Astrocyte (in vitro differentiated cells and primary cell): Measurements from ENCODE around the gene EFCC1. TPM values are rescaled to one million over a fixed set of nuclear protein-coding genes. Genes with fewer than 3 reads are reported as not detected.

ENCODE experiments used
- DNase-seq: peaks from one replicate; pipeline ENCODE4 v3.0.0-alpha.2; 2010; ENCODE audit warnings: low read depth
- FAIRE-seq: peaks from 2 replicates; lab custom pipeline; 2011; peaks lifted over from hg19 to GRCh38; lab: Jason Lieb, UNC
- H2AFZ ChIP-seq: 2 replicates; pipeline ENCODE4 v1.6.0; 2012; ENCODE audit warnings: low read depth, low read length, inconsistent platforms
- H3K27ac ChIP-seq: 2 replicates; pipeline ENCODE4 v1.5.1; 2011; ENCODE audit warnings: low read depth, low read length, inconsistent platforms
- H3K27me3 ChIP-seq: 2 replicates; pipeline ENCODE4 v1.6.0; 2011; ENCODE audit warnings: low read length, inconsistent platforms; ENCODE audit not compliant: insufficient read depth
- H3K36me3 ChIP-seq: 2 replicates; pipeline ENCODE4 v1.5.1; 2011; ENCODE audit warnings: low read length, inconsistent platforms; ENCODE audit not compliant: insufficient read depth
- H3K4me1 ChIP-seq: 2 replicates; pipeline ENCODE4 v1.5.1; 2011; ENCODE audit warnings: low read length, inconsistent platforms; ENCODE audit not compliant: insufficient read depth
- H3K4me2 ChIP-seq: 2 replicates; pipeline ENCODE4 v1.6.0; 2012; ENCODE audit warnings: low read length, inconsistent platforms
- H3K4me3 ChIP-seq: 2 replicates; pipeline ENCODE4 v1.5.1; 2011; ENCODE audit warnings: low read depth, mild to moderate bottlenecking, low read length, inconsistent platforms; ENCODE audit not compliant: insufficient read depth
- H3K79me2 ChIP-seq: 2 replicates; pipeline ENCODE4 v1.6.0; 2012; ENCODE audit warnings: mild to moderate bottlenecking, low read length, inconsistent platforms; ENCODE audit not compliant: insufficient read depth
- H3K9ac ChIP-seq: 2 replicates; pipeline ENCODE4 v1.6.0; 2012; ENCODE audit warnings: mild to moderate bottlenecking, low read length, inconsistent platforms
- H3K9me3 ChIP-seq: 2 replicates; pipeline ENCODE4 v1.5.1; 2012; ENCODE audit warnings: low read depth, mild to moderate bottlenecking, low read length, inconsistent platforms; ENCODE audit not compliant: insufficient read depth
- H4K20me1 ChIP-seq: 2 replicates; pipeline ENCODE4 v1.6.0; 2012; ENCODE audit warnings: low read length, inconsistent platforms; ENCODE audit not compliant: insufficient read depth
- H3K27ac Mint-ChIP-seq: one replicate; pipeline ENCODE4 v1.8.0; 2021; ENCODE audit warnings: mild to moderate bottlenecking, mixed read lengths; ENCODE audit not compliant: unreplicated experiment
- H3K27me3 Mint-ChIP-seq: one replicate; pipeline ENCODE4 v1.8.0; 2021; ENCODE audit warnings: low read depth, mixed read lengths; ENCODE audit not compliant: unreplicated experiment
- H3K36me3 Mint-ChIP-seq: one replicate; pipeline ENCODE4 v1.8.0; 2021; ENCODE audit warnings: low read depth, mixed read lengths; ENCODE audit not compliant: unreplicated experiment
- H3K4me1 Mint-ChIP-seq: one replicate; pipeline ENCODE4 v1.8.0; 2021; ENCODE audit warnings: low read depth, mixed read lengths; ENCODE audit not compliant: unreplicated experiment
- H3K4me3 Mint-ChIP-seq: one replicate; pipeline ENCODE4 v1.8.0; 2021; ENCODE audit warnings: mild to moderate bottlenecking, moderate library complexity, mixed read lengths; ENCODE audit not compliant: unreplicated experiment
- H3K9me3 Mint-ChIP-seq: one replicate; pipeline ENCODE4 v1.8.0; 2021; ENCODE audit warnings: mild to moderate bottlenecking, mixed read lengths; ENCODE audit not compliant: unreplicated experiment
- CTCF ChIP-seq: IDR thresholded peaks from 2 replicates; pipeline ENCODE4 v1.5.1; 2011; ENCODE audit warnings: low read depth, mild to moderate bottlenecking, inconsistent platforms, low read length, moderate library complexity; ENCODE audit not compliant: insufficient read depth
- EZH2 ChIP-seq: IDR thresholded peaks from 2 replicates; pipeline ENCODE4 v1.6.1; 2012; ENCODE audit warnings: mild to moderate bottlenecking, low read length, inconsistent platforms; ENCODE audit not compliant: insufficient read depth
- total RNA-seq: library from RNA; stranded (reverse); gene quantifications from 2 replicates; pipeline ENCODE4 v1.2.1, GENCODE V29; 2021

The EFCC1 gene
- total RNA-seq, 1 donor from 2014 or later = not detected

- DNase-seq (no peak), FAIRE-seq (no peak)
- H3K27me3 Mint-ChIP-seq = peaks cover 69% of the 10 kb centered on the region
- TF ChIP-seq EZH2 = peak; percentile 68
- no peak for TF ChIP-seq CTCF
- no peaks in the 10 kb centered on the region for H3K9me3 ChIP-seq
- peaks cover 4% of the 10 kb centered on the region for H3K4me1 Mint-ChIP-seq
- no peaks in the 10 kb centered on the region for H3K36me3 ChIP-seq
- no peak overlapping the region for H3K27ac Mint-ChIP-seq
- H3K4me3 Mint-ChIP-seq = no peak overlapping the region
- H4K20me1 ChIP-seq = peaks cover 7% of the 10 kb centered on the region
- H3K9me3 Mint-ChIP-seq = no peaks in the 10 kb centered on the region
- no peak overlapping the region for H3K9ac ChIP-seq
- peaks cover 68% of the 10 kb centered on the region for H3K27me3 ChIP-seq
- no peak overlapping the region for H3K4me2 ChIP-seq
- no peak overlapping the region for H3K27ac ChIP-seq
- no peaks in the 10 kb centered on the region for H3K79me2 ChIP-seq
- H2AFZ ChIP-seq = no peak overlapping the region
- peaks cover 2% of the 10 kb centered on the region for H3K4me1 ChIP-seq
- H3K4me3 ChIP-seq = no peak overlapping the region
- H3K36me3 Mint-ChIP-seq = no peaks in the 10 kb centered on the region
Observed at GRCh38 chr3:129003578-129004112, 2.5 kb downstream of the EFCC1 start.

- no peak overlapping the region for H3K9ac ChIP-seq
- H4K20me1 ChIP-seq = peaks cover 7% of the 10 kb centered on the region
- Mint-ChIP-seq H3K27ac (no peak overlapping the region), H3K4me3 (no peak overlapping the region), H3K36me3 (no peaks in the 10 kb centered on the region), H3K27me3 (peaks cover 77% of the 10 kb centered on the region), H3K4me1 (no peaks in the 10 kb centered on the region), H3K9me3 (no peaks in the 10 kb centered on the region)
- peaks cover 59% of the 10 kb centered on the region for H3K27me3 ChIP-seq
- no peaks in the 10 kb centered on the region for H3K9me3 ChIP-seq
- no peaks in the 10 kb centered on the region for H3K36me3 ChIP-seq
- no peak overlapping the region for H3K27ac ChIP-seq
- peaks cover 2% of the 10 kb centered on the region for H3K4me1 ChIP-seq
- H3K79me2 ChIP-seq = no peaks in the 10 kb centered on the region
- H3K4me3 ChIP-seq = no peak overlapping the region
- FAIRE-seq = no peak
- no peak for DNase-seq
- H3K4me2 ChIP-seq = no peak overlapping the region
- no peak for TF ChIP-seq EZH2
- no peak for TF ChIP-seq CTCF
- H2AFZ ChIP-seq = no peak overlapping the region
Observed at GRCh38 chr3:129004639-129005295, 3.7 kb downstream of the EFCC1 start.
